CD14-positive monocyte (primary cell): ENCODE results near the gene SLC13A3. TPM values are rescaled to one million over a fixed set of nuclear protein-coding genes. Genes with fewer than 3 reads are reported as not detected.

Experiments
- DNase-seq, 3 donors: peaks; one replicate each; pipeline ENCODE4 v3.0.0-alpha.2; 2011 to 2022
- H2AFZ ChIP-seq: 2 replicates; pipeline ENCODE4 v1.6.0; 2012; ENCODE audit warnings: mild to moderate bottlenecking, low read depth, low read length, inconsistent platforms; ENCODE audit not compliant: insufficient read depth, poor library complexity, severe bottlenecking
- H3K27ac ChIP-seq, 2 donors: 1 replicate in 1 of 2; 2 replicates in 1 of 2; pipeline ENCODE4 v1.5.1; 2012 to 2013; ENCODE audit warnings: low read length in 2 of 2, control low read depth in 1 of 2, inconsistent platforms in 1 of 2, low read depth in 1 of 2, mild to moderate bottlenecking in 1 of 2
- H3K27me3 ChIP-seq, 2 donors: one replicate each; pipeline versions ENCODE4 v1.6.0 to v1.6.1; 2011 to 2013; ENCODE audit warnings: low read length in 2 of 2; ENCODE audit not compliant: control insufficient read depth in 2 of 2, insufficient read depth in 2 of 2
- H3K36me3 ChIP-seq, 2 donors: replicated peaks in 1 of 2; 1 replicate in 1 of 2; 2 replicates in 1 of 2; pipeline versions ENCODE4 v1.5.1 to v1.6.1; 2012 to 2013; ENCODE audit warnings: low read length in 2 of 2, control low read depth in 1 of 2, inconsistent platforms in 1 of 2, mild to moderate bottlenecking in 1 of 2; ENCODE audit not compliant: insufficient read depth in 2 of 2, control insufficient read depth in 1 of 2
- H3K4me1 ChIP-seq, 2 donors: 1 replicate in 1 of 2; 2 replicates in 1 of 2; pipeline versions ENCODE4 v1.5.1 to v1.6.1; 2012 to 2013; ENCODE audit warnings: low read length in 2 of 2, control low read depth in 1 of 2, inconsistent platforms in 1 of 2, mild to moderate bottlenecking in 1 of 2, moderate library complexity in 1 of 2; ENCODE audit not compliant: insufficient read depth in 2 of 2, control insufficient read depth in 1 of 2
- H3K4me2 ChIP-seq: replicated peaks from 2 replicates; pipeline ENCODE3; 2012; ENCODE audit warnings: low read length, moderate library complexity, mild to moderate bottlenecking; ENCODE audit not compliant: poor library complexity, severe bottlenecking; ENCODE audit errors: extremely low read depth
- H3K4me3 ChIP-seq, 3 experiments: fragments of 200-600 bp in 1 of 3; sonication (generic) in 1 of 3; replicated peaks in 1 of 3; 1 replicate in 2 of 3; 2 replicates in 1 of 3; pipeline ENCODE4 v1.5.1; 2011 to 2013; ENCODE audit warnings: low read length in 3 of 3, mild to moderate bottlenecking in 3 of 3, control low read depth in 2 of 3, low read depth in 2 of 3, inconsistent platforms in 1 of 3, moderate library complexity in 1 of 3
- H3K79me2 ChIP-seq: 2 replicates; pipeline ENCODE4 v1.6.0; 2012; ENCODE audit warnings: mild to moderate bottlenecking, control low read depth, inconsistent platforms, low read length, moderate library complexity; ENCODE audit not compliant: insufficient read depth
- H3K9ac ChIP-seq: 2 replicates; pipeline ENCODE4 v1.6.0; 2017; ENCODE audit warnings: low read length, mild to moderate bottlenecking; ENCODE audit not compliant: insufficient read depth, poor library complexity, severe bottlenecking
- H3K9me3 ChIP-seq, 2 donors: replicated peaks in 1 of 2; 1 replicate in 1 of 2; 2 replicates in 1 of 2; pipeline versions ENCODE4 v1.5.1 to v1.6.1; 2012 to 2013; ENCODE audit warnings: low read length in 2 of 2, control low read depth in 1 of 2; ENCODE audit not compliant: control insufficient read depth in 1 of 2, insufficient read depth in 1 of 2
- H4K20me1 ChIP-seq: 2 replicates; pipeline ENCODE4 v1.6.0; 2012; ENCODE audit warnings: mild to moderate bottlenecking, low read length, control low read depth, moderate library complexity; ENCODE audit not compliant: insufficient read depth
- H3K27ac Mint-ChIP-seq, 7 donors: one replicate each; pipeline ENCODE4 v1.8.0; 2020; ENCODE audit warnings: mild to moderate bottlenecking in 7 of 7, mixed read lengths in 7 of 7, moderate library complexity in 6 of 7, inconsistent platforms in 2 of 7
- H3K27me3 Mint-ChIP-seq, 3 donors: one replicate each; pipeline ENCODE4 v1.8.0; 2021 to 2022; ENCODE audit warnings: low read depth in 3 of 3, mild to moderate bottlenecking in 3 of 3, mixed read lengths in 3 of 3, moderate library complexity in 3 of 3, inconsistent platforms in 1 of 3
- H3K36me3 Mint-ChIP-seq, 2 donors: one replicate each; pipeline ENCODE4 v1.8.0; 2020; ENCODE audit warnings: mixed read lengths in 2 of 2, inconsistent platforms in 1 of 2, mild to moderate bottlenecking in 1 of 2
- H3K4me1 Mint-ChIP-seq: one replicate; pipeline ENCODE4 v1.8.0; 2020; ENCODE audit warnings: mild to moderate bottlenecking, mixed read lengths
- H3K4me3 Mint-ChIP-seq, 2 donors: one replicate each; pipeline ENCODE4 v1.8.0; 2020; ENCODE audit warnings: mild to moderate bottlenecking in 2 of 2, mixed read lengths in 2 of 2, moderate library complexity in 1 of 2
- H3K9me3 Mint-ChIP-seq, 7 donors: one replicate each; pipeline ENCODE4 v1.8.0; 2020 to 2022; ENCODE audit warnings: mixed read lengths in 7 of 7, mild to moderate bottlenecking in 6 of 7, moderate library complexity in 6 of 7, inconsistent platforms in 2 of 7
- CTCF ChIP-seq: fragments of 200-600 bp; IDR thresholded peaks from one replicate; pipeline ENCODE4 v1.8.0; 2022; ENCODE audit warnings: antibody characterized with exemption, mild to moderate bottlenecking
- WGBS: methylation state at CpG from one replicate; pipeline ENCODE4 v1.1.5; 2013; ENCODE audit warnings: missing lambda C conversion rate; ENCODE audit not compliant: insufficient coverage; 5-methylcytosine and 5-hydroxymethylcytosine counted together
- intact Hi-C, 2 donors: fragments of 100-400 bp; cut with micrococcal nuclease; formaldehyde crosslinking; loops; one replicate each; pipeline versions ENCODE4 v1.15.0 to v1.15.1; 2023
- polyA plus RNA-seq, 3 donors: library from polyadenylated mRNA; depleted of rRNA in 1 of 3; unstranded in 2 of 3; stranded (reverse) in 1 of 3; fragments of 300-500 nt in 2 of 3; fragments of >200 nt in 1 of 3; fragmentation: Illumina TruSeq in 2 of 3; gene quantifications; 1 replicate in 2 of 3; 2 replicates in 1 of 3; pipeline ENCODE4 v1.2.3, GENCODE V29; 2012 to 2021

Gene SLC13A3
- polyA plus RNA-seq, 3 donors = 0.04 TPM; not detected in 2

GRCh38 chr20:46648903-46649649 is 2.2 kb downstream of the SLC13A3 start:
- intact Hi-C loops = no loop called here

GRCh38 chr20:46647469-46647868 is 3.8 kb downstream of the SLC13A3 start:
- Mint-ChIP-seq H3K36me3 (peaks cover 3 to 4% of the 10 kb centered on the region in 2 donors), H3K9me3 (peaks cover 0 to 6% (median 1%) of the 10 kb centered on the region in 7 donors), H3K27ac (no peak overlapping the region), H3K4me3 (peak overlapping the region in 1 of 2 donors; percentile 52), H3K4me1 (no peaks in the 10 kb centered on the region), H3K27me3 (peaks cover 40 to 56% (median 41%) of the 10 kb centered on the region in 3 donors)
- 71% methylated on average over 3 of the region's 4 CpGs for WGBS
- Histone ChIP-seq H3K27me3 (peaks cover 27 to 38% of the 10 kb centered on the region in 2 donors), H3K9ac (no peak overlapping the region), H3K9me3 (peaks cover 0 to 8% of the 10 kb centered on the region in 2 donors), H2AFZ (no peak overlapping the region), H3K4me2 (no peak overlapping the region), H4K20me1 (no peaks in the 10 kb centered on the region), H3K4me1 (no peaks in the 10 kb centered on the region), H3K27ac (no peak overlapping the region), H3K36me3 (no peaks in the 10 kb centered on the region), H3K4me3 (no peak overlapping the region), H3K79me2 (no peaks in the 10 kb centered on the region)
- TF ChIP-seq CTCF = no peak
- intact Hi-C loops = no loop called here
- DNase-seq = no peak

More at GRCh38 chr20:46648903-46649649, 2.2 kb downstream of the SLC13A3 start:
- Histone ChIP-seq H2AFZ (no peak overlapping the region), H3K4me2 (no peak overlapping the region), H4K20me1 (no peaks in the 10 kb centered on the region), H3K9ac (no peak overlapping the region), H3K79me2 (no peaks in the 10 kb centered on the region), H3K27me3 (peaks cover 30 to 52% of the 10 kb centered on the region in 2 donors), H3K27ac (no peak overlapping the region), H3K4me3 (no peak overlapping the region), H3K36me3 (no peaks in the 10 kb centered on the region), H3K4me1 (no peaks in the 10 kb centered on the region), H3K9me3 (peaks cover 0 to 8% of the 10 kb centered on the region in 2 donors)
- Mint-ChIP-seq H3K27me3 (peaks cover 33 to 59% (median 43%) of the 10 kb centered on the region in 3 donors), H3K9me3 (peaks cover 0 to 6% (median 1%) of the 10 kb centered on the region in 7 donors), H3K36me3 (peaks cover 3 to 4% of the 10 kb centered on the region in 2 donors), H3K27ac (no peak overlapping the region), H3K4me1 (no peaks in the 10 kb centered on the region), H3K4me3 (peak overlapping the region in 1 of 2 donors; percentile 17)
- DNase-seq = no peak
- WGBS = 84% methylated on average over 4 of the region's 8 CpGs
- TF ChIP-seq CTCF = no peak
